IMR-90 (cell line): ENCODE results near the gene ZSWIM8. TPM values are rescaled to one million over a fixed set of nuclear protein-coding genes. Genes with fewer than 3 reads are reported as not detected.

Source experiments
- ATAC-seq: fragments of 200-7000 bp; cut with Tn5 transposase; 2 replicates; pipeline ENCODE4 v1.9.1; 2020; ENCODE audit warnings: low read depth, mild to moderate bottlenecking, moderate library complexity
- BruUV-seq: library from RNA; stranded (reverse); fragments of 400-500 nt; replicated peaks from 2 replicates; lab custom pipeline; 2021; lab: Mats Ljungman, UMichigan
- CTCF ChIA-PET: fragments of 300-600 bp; formaldehyde crosslinking; extraction: SDS; loops from one replicate; lab custom pipeline; 2021; ENCODE audit warnings: antibody characterized with exemption; lab: Yijun Ruan, JAX
- POLR2A ChIA-PET: fragments of 300-600 bp; sonication (Branson Sonifier 250); formaldehyde crosslinking; loops from one replicate; lab custom pipeline; 2022; ENCODE audit warnings: antibody characterized with exemption; ENCODE audit not compliant: unreplicated experiment; lab: Charles Lee
- DNase-seq: peaks from one replicate; pipeline ENCODE4 v3.0.0; 2013
- H2AFZ ChIP-seq: replicated peaks from 2 replicates; pipeline ENCODE3; 2013; ENCODE audit warnings: low read length, mild to moderate bottlenecking; ENCODE audit not compliant: poor library complexity
- H2AK5ac ChIP-seq: 2 replicates; pipeline ENCODE4 v1.6.1; 2013; ENCODE audit warnings: low read depth, low read length, inconsistent platforms
- H2AK9ac ChIP-seq: replicated peaks from 2 replicates; pipeline ENCODE3; 2013; ENCODE audit warnings: mild to moderate bottlenecking, low read depth, low read length, moderate library complexity; ENCODE audit not compliant: poor library complexity
- H2BK120ac ChIP-seq: 2 replicates; pipeline ENCODE4 v1.6.1; 2013; ENCODE audit warnings: low read depth, low read length, inconsistent platforms
- H2BK15ac ChIP-seq: 3 replicates; pipeline ENCODE4 v1.6.1; 2013; ENCODE audit warnings: low read depth, low read length, inconsistent platforms
- H2BK20ac ChIP-seq: 2 replicates; pipeline ENCODE4 v1.6.1; 2013; ENCODE audit warnings: low read depth, mild to moderate bottlenecking, inconsistent platforms, low read length, moderate library complexity
- H2BK5ac ChIP-seq: 2 replicates; pipeline ENCODE4 v1.6.1; 2013; ENCODE audit warnings: mild to moderate bottlenecking, low read depth, low read length, inconsistent platforms; ENCODE audit not compliant: poor library complexity, severe bottlenecking
- H3K14ac ChIP-seq: replicated peaks from 2 replicates; pipeline ENCODE4 v1.6.1; 2013; ENCODE audit warnings: low read depth, low read length, inconsistent platforms
- H3K18ac ChIP-seq: 2 replicates; pipeline ENCODE4 v1.6.1; 2013; ENCODE audit warnings: low read depth, low read length, control low read depth
- H3K23ac ChIP-seq: 2 replicates; pipeline ENCODE4 v1.6.1; 2013; ENCODE audit warnings: low read depth, low read length, inconsistent platforms
- H3K27ac ChIP-seq: 2 replicates; pipeline ENCODE4 v1.5.1; 2013; ENCODE audit warnings: mild to moderate bottlenecking, control low read depth, low read length; ENCODE audit not compliant: insufficient read depth
- H3K27me3 ChIP-seq: 2 replicates; pipeline ENCODE4 v1.6.1; 2013; ENCODE audit warnings: low read length; ENCODE audit not compliant: control insufficient read depth, insufficient read depth
- H3K36me3 ChIP-seq: 2 replicates; pipeline ENCODE4 v1.6.1; 2013; ENCODE audit warnings: low read length, mixed read lengths; ENCODE audit not compliant: control insufficient read depth, insufficient read depth
- H3K4ac ChIP-seq: 2 replicates; pipeline ENCODE4 v1.6.1; 2013; ENCODE audit warnings: low read depth, low read length, inconsistent platforms
- H3K4me1 ChIP-seq: 2 replicates; pipeline ENCODE4 v1.6.1; 2013; ENCODE audit warnings: low read length, mixed read lengths; ENCODE audit not compliant: control insufficient read depth, insufficient read depth
- H3K4me2 ChIP-seq: 2 replicates; pipeline ENCODE4 v1.6.1; 2013; ENCODE audit warnings: low read depth, mild to moderate bottlenecking, control low read depth, low read length, moderate library complexity
- H3K4me3 ChIP-seq: 2 replicates; pipeline ENCODE4 v1.5.1; 2013; ENCODE audit warnings: low read depth, mild to moderate bottlenecking, control low read depth, low read length, moderate library complexity; ENCODE audit not compliant: insufficient read depth
- H3K56ac ChIP-seq: 2 replicates; pipeline ENCODE4 v1.6.1; 2013; ENCODE audit warnings: low read length, inconsistent platforms; ENCODE audit not compliant: insufficient read depth; ENCODE audit errors: extremely low read depth
- H3K79me1 ChIP-seq, 2 experiments: 2 replicates each; pipeline ENCODE4 v1.6.1; 2013; ENCODE audit warnings: low read length in 2 of 2, inconsistent platforms in 1 of 2, low read depth in 1 of 2
- H3K9ac ChIP-seq: 2 replicates; pipeline ENCODE4 v1.6.1; 2013; ENCODE audit warnings: low read depth, low read length, control low read depth
- H3K9me1 ChIP-seq: 2 replicates; pipeline ENCODE4 v1.6.1; 2013; ENCODE audit warnings: low read length, inconsistent platforms; ENCODE audit not compliant: insufficient read depth
- H3K9me3 ChIP-seq: 2 replicates; pipeline ENCODE4 v1.6.1; 2013; ENCODE audit warnings: low read length; ENCODE audit not compliant: control insufficient read depth, insufficient read depth
- H4K20me1 ChIP-seq: 2 replicates; pipeline ENCODE4 v1.6.1; 2013; ENCODE audit warnings: low read length, inconsistent platforms; ENCODE audit not compliant: insufficient read depth
- H4K5ac ChIP-seq: 2 replicates; pipeline ENCODE4 v1.6.1; 2013; ENCODE audit warnings: mild to moderate bottlenecking, low read depth, low read length, control low read depth
- H4K8ac ChIP-seq, 2 experiments: 2 replicates each; pipeline ENCODE4 v1.6.1; 2013; ENCODE audit warnings: low read depth in 2 of 2, low read length in 2 of 2, control low read depth in 1 of 2, inconsistent platforms in 1 of 2
- H4K91ac ChIP-seq: 2 replicates; pipeline ENCODE4 v1.6.1; 2013; ENCODE audit warnings: low read depth, low read length, inconsistent platforms; ENCODE audit not compliant: insufficient read depth
- BHLHE40 ChIP-seq: fragments of 150-350 bp; IDR thresholded peaks from 2 replicates; pipeline ENCODE4 v1.6.1; 2016; ENCODE audit warnings: mild to moderate bottlenecking, low read depth, low read length
- CHD1 ChIP-seq: IDR thresholded peaks from 2 replicates; pipeline ENCODE4 v1.6.1; 2012; ENCODE audit warnings: low read depth, low read length, improper control_type of control experiment
- FOS ChIP-seq: fragments of 150-350 bp; IDR thresholded peaks from 2 replicates; pipeline ENCODE4 v1.6.1; 2016; ENCODE audit warnings: low read depth, low read length
- MAFK ChIP-seq: IDR thresholded peaks from 2 replicates; pipeline ENCODE4 v1.6.1; 2012; ENCODE audit warnings: low read depth, low read length, improper control_type of control experiment
- MAZ ChIP-seq: IDR thresholded peaks from 2 replicates; pipeline ENCODE4 v1.6.1; 2012; ENCODE audit warnings: low read depth, mild to moderate bottlenecking, low read length, improper control_type of control experiment, moderate library complexity, borderline replicate concordance
- MXI1 ChIP-seq: IDR thresholded peaks from 2 replicates; pipeline ENCODE4 v1.6.1; 2012; ENCODE audit warnings: low read depth, mild to moderate bottlenecking, low read length, moderate library complexity, borderline replicate concordance
- NFE2L2 ChIP-seq: fragments of 150-350 bp; IDR thresholded peaks from 2 replicates; pipeline ENCODE4 v1.6.1; 2016; ENCODE audit warnings: low read depth, mild to moderate bottlenecking, low read length
- POLR2A ChIP-seq: IDR thresholded peaks from 2 replicates; pipeline ENCODE4 v1.6.1; 2012; ENCODE audit warnings: mild to moderate bottlenecking, low read depth, low read length
- RAD21 ChIP-seq: IDR thresholded peaks from 2 replicates; pipeline ENCODE4 v1.6.1; 2012; ENCODE audit warnings: low read length, improper control_type of control experiment
- RCOR1 ChIP-seq: IDR thresholded peaks from 2 replicates; pipeline ENCODE4 v1.6.1; 2012; ENCODE audit warnings: mild to moderate bottlenecking, low read length, improper control_type of control experiment; ENCODE audit not compliant: insufficient replicate concordance
- SMC3 ChIP-seq: fragments of 150-350 bp; IDR thresholded peaks from 2 replicates; pipeline ENCODE4 v1.6.1; 2016; ENCODE audit warnings: low read depth, mild to moderate bottlenecking, antibody characterized with exemption, low read length, moderate library complexity
- WGBS, 2 experiments: methylation state at CpG; one replicate each; pipeline versions ENCODE4 v1.1.5 to v1.1.7; 2013; ENCODE audit warnings: missing lambda C conversion rate in 2 of 2; ENCODE audit not compliant: insufficient read length in 1 of 2; ENCODE audit errors: extremely low coverage in 2 of 2; 5-methylcytosine and 5-hydroxymethylcytosine counted together
- dilution Hi-C: fragments of 300-500 bp; cut with HindIII; formaldehyde crosslinking; loops from one replicate; pipeline ENCODE4 v1.14.3; 2018; ENCODE audit warnings: low sequenced_read_pairs; ENCODE audit not compliant: unreplicated experiment
- in situ Hi-C: fragments of 300-500 bp; cut with MboI; formaldehyde crosslinking; loops from 3 replicates; pipeline ENCODE4 v1.14.3; 2019; ENCODE audit warnings: low sequenced_read_pairs, inconsistent platforms, mixed read lengths
- intact Hi-C: fragments of 100-400 bp; cut with micrococcal nuclease; formaldehyde crosslinking; loops from 2 replicates; pipeline ENCODE4 v1.10.0; 2022
- polyA plus RNA-seq, 3 experiments: library from polyadenylated mRNA; depleted of rRNA; stranded (reverse); fragments of >200 nt; gene quantifications; 2 replicates each; pipeline ENCODE4 v1.2.3, GENCODE V29; 2012; ENCODE audit warnings: low replicate concordance in 1 of 3
- total RNA-seq: library from RNA; depleted of rRNA; stranded (reverse); fragments of >200 nt; gene quantifications from 2 replicates; pipeline ENCODE4 v1.2.3, GENCODE V29; 2012
- TF ChIP-seq, protein P1 (sequence below): fragments of 150-350 bp; IDR thresholded peaks from 2 replicates; pipeline ENCODE4 v1.6.1; 2017; ENCODE audit warnings: mild to moderate bottlenecking, antibody characterized with exemption, low read length, low read depth
- TF ChIP-seq, protein P2 (sequence below): fragments of 150-350 bp; IDR thresholded peaks from 2 replicates; pipeline ENCODE4 v1.6.1; 2016; ENCODE audit warnings: low read depth, mild to moderate bottlenecking, low read length, moderate library complexity, borderline replicate concordance
- TF ChIP-seq, protein P3 (sequence below): conservative IDR thresholded peaks from 2 replicates; pipeline ENCODE4 v1.5.1; 2012; ENCODE audit warnings: mild to moderate bottlenecking, low read depth, low read length, improper control_type of control experiment

ZSWIM8 gene
- total and polyA plus RNA-seq, 2 of the 4 experiments (the other 2 are of a cell fraction), result 16.8 to 103 TPM

DNA sequence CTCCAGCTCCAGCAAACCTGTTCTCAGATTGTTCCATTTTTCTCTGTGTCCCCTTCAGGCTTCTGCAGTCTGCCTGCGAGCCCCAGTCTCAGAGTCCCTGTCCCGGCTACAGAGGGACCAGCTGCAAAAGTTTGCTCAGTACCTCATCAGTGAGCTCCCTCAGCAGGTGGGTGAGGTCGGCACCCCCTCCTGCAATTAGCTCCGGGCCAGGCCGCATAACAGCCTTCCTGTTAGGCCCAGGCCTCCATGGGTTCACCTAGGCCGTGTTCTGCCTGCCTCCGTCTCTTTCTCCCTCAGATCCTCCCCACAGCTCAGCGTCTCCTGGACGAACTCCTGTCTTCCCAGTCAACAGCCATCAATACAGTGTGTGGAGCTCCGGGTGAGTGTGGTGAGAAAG is 4.3 kb downstream of the ZSWIM8 start:
- Histone ChIP-seq H2AK5ac (no peak overlapping the region), H3K23ac (no peak overlapping the region), H3K4me3 (no peak overlapping the region), H4K20me1 (peaks cover 37% of the 10 kb centered on the region), H3K27ac (no peak overlapping the region), H3K18ac (no peak overlapping the region), H3K9ac (no peak overlapping the region), H3K4ac (no peak overlapping the region), H4K91ac (no peak overlapping the region), H4K8ac (no peak overlapping the region), H2BK20ac (no peak overlapping the region), H2BK120ac (no peak overlapping the region), H2BK15ac (no peak overlapping the region), H3K79me1 (peaks cover 18 to 55% of the 10 kb centered on the region in 2 experiments), H2AFZ (no peak overlapping the region), H4K5ac (no peak overlapping the region), H3K36me3 (peaks cover 57% of the 10 kb centered on the region), H3K27me3 (no peaks in the 10 kb centered on the region), H3K9me3 (no peaks in the 10 kb centered on the region), H3K4me1 (peaks cover 3% of the 10 kb centered on the region; the same call in 1 of the 2 replicates), H3K56ac (no peak overlapping the region), H3K14ac (no peak overlapping the region), H2AK9ac (no peak overlapping the region), H3K4me2 (no peak overlapping the region), H3K9me1 (peaks cover 13% of the 10 kb centered on the region; the same call in 1 of the 2 replicates), H2BK5ac (no peak overlapping the region)
- POLR2A ChIA-PET, result no interaction called here
- BruUV-seq, result no TSS peak
- intact Hi-C loops, result no loop called here
- CTCF ChIA-PET, result no interaction called here
- 90% methylated on average over 2 of the region's 10 CpGs; no CpG with 5 or more reads in 1 of the 2 experiments for WGBS, 2 experiments
- ATAC-seq, result no peak
- in situ Hi-C loops, result no loop called here
- no peak for TF ChIP-seq SMC3
- TF ChIP-seq MAFK, result no peak
- TF ChIP-seq POLR2A, result no peak
- TF ChIP-seq MXI1, result no peak
- no peak for TF ChIP-seq BHLHE40
- TF ChIP-seq, protein P1, sequence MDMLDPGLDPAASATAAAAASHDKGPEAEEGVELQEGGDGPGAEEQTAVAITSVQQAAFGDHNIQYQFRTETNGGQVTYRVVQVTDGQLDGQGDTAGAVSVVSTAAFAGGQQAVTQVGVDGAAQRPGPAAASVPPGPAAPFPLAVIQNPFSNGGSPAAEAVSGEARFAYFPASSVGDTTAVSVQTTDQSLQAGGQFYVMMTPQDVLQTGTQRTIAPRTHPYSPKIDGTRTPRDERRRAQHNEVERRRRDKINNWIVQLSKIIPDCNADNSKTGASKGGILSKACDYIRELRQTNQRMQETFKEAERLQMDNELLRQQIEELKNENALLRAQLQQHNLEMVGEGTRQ, result no peak
- no peak for TF ChIP-seq NFE2L2
- TF ChIP-seq FOS, result no peak
- no peak for TF ChIP-seq CHD1
- no peak for TF ChIP-seq RAD21
- TF ChIP-seq, protein P2, sequence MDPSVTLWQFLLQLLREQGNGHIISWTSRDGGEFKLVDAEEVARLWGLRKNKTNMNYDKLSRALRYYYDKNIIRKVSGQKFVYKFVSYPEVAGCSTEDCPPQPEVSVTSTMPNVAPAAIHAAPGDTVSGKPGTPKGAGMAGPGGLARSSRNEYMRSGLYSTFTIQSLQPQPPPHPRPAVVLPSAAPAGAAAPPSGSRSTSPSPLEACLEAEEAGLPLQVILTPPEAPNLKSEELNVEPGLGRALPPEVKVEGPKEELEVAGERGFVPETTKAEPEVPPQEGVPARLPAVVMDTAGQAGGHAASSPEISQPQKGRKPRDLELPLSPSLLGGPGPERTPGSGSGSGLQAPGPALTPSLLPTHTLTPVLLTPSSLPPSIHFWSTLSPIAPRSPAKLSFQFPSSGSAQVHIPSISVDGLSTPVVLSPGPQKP, result no peak
- TF ChIP-seq RCOR1, result no peak
- TF ChIP-seq, protein P3, sequence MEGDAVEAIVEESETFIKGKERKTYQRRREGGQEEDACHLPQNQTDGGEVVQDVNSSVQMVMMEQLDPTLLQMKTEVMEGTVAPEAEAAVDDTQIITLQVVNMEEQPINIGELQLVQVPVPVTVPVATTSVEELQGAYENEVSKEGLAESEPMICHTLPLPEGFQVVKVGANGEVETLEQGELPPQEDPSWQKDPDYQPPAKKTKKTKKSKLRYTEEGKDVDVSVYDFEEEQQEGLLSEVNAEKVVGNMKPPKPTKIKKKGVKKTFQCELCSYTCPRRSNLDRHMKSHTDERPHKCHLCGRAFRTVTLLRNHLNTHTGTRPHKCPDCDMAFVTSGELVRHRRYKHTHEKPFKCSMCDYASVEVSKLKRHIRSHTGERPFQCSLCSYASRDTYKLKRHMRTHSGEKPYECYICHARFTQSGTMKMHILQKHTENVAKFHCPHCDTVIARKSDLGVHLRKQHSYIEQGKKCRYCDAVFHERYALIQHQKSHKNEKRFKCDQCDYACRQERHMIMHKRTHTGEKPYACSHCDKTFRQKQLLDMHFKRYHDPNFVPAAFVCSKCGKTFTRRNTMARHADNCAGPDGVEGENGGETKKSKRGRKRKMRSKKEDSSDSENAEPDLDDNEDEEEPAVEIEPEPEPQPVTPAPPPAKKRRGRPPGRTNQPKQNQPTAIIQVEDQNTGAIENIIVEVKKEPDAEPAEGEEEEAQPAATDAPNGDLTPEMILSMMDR, result no peak
- no peak for TF ChIP-seq MAZ
- DNase-seq, result no peak
- dilution Hi-C loops, result no loop called here
